Ovary (tissue), 3 donors: Measurements from ENCODE around the gene BAZ2B.

Experiments
- CTCF ChIP-seq, 3 donors: fragments of 450-650 bp in 2 of 3; fragments of 200-600 bp in 1 of 3; IDR thresholded peaks; one replicate each; pipeline versions ENCODE4 v1.5.1 to v1.8.0; 2016 to 2022; ENCODE audit warnings: antibody characterized with exemption in 3 of 3, mild to moderate bottlenecking in 1 of 3
- POLR2A ChIP-seq: fragments of 450-650 bp; IDR thresholded peaks from one replicate; pipeline ENCODE4 v1.6.1; 2017; ENCODE audit warnings: antibody characterized with exemption, mild to moderate bottlenecking, moderate library complexity
- donor health status: DM: no; HTN: no; CAD: no.

GRCh38 chr2:159460227-159460626, 156.1 kb downstream of the BAZ2B start:
- TF ChIP-seq CTCF (IDR thresholded peaks at IDR 0.05) (no peak), POLR2A (no peak)
